GM19397 (cell line): ENCODE results near the gene PPA2.
"Not testable (repeated sequence)": the region's sequence is repeated elsewhere in the genome, so short reads cannot be mapped to it uniquely, and the experiment has no call there.

Source experiments
- ATAC-seq: cut with Tn5 transposase; IDR thresholded peaks from one replicate; pipeline ENCODE4 v1.9.1; 2021; ENCODE audit warnings: mild to moderate bottlenecking, moderate library complexity; ENCODE audit not compliant: unreplicated experiment

Gene PPA2

GRCh38 chr4:105460306-105460705 lies 13.6 kb downstream of the PPA2 start:
- no peak for ATAC-seq

- ATAC-seq = not testable (repeated sequence)
These were observed 15.3 kb downstream of the PPA2 start for GRCh38 chr4:105458541-105458940.

- no peak for ATAC-seq
These were observed 15.9 kb downstream of the PPA2 start for GRCh38 chr4:105458001-105458400.

GRCh38 chr4:105455998-105456397 lies 17.9 kb downstream of the PPA2 start:
- no peak for ATAC-seq

GRCh38 chr4:105455182-105455581 lies 18.7 kb downstream of the PPA2 start:
- ATAC-seq = no peak

GRCh38 chr4:105453550-105454205 lies 20.2 kb downstream of the PPA2 start:
- peak; percentile 71 for ATAC-seq

GRCh38 chr4:105451346-105451745 lies 22.5 kb downstream of the PPA2 start:
- no peak for ATAC-seq

GRCh38 chr4:105440890-105441289 lies 33.0 kb downstream of the PPA2 start:
- ATAC-seq = no peak

GRCh38 chr4:105437637-105438036 lies 36.2 kb downstream of the PPA2 start:
- no peak for ATAC-seq

- ATAC-seq = no peak
These were observed 37.4 kb downstream of the PPA2 start for GRCh38 chr4:105436414-105436813.

- ATAC-seq = no peak
These were observed 38.9 kb downstream of the PPA2 start for GRCh38 chr4:105434940-105435339.

GRCh38 chr4:105433421-105433820 lies 40.4 kb downstream of the PPA2 start:
- no peak for ATAC-seq

GRCh38 chr4:105432438-105432837 lies 41.4 kb downstream of the PPA2 start:
- no peak for ATAC-seq

GRCh38 chr4:105430811-105431210 lies 43.1 kb downstream of the PPA2 start:
- ATAC-seq = no peak

GRCh38 chr4:105426187-105426897 lies 47.5 kb downstream of the PPA2 start:
- no peak for ATAC-seq

GRCh38 chr4:105422207-105422920 lies 51.5 kb downstream of the PPA2 start:
- ATAC-seq = no peak

GRCh38 chr4:105417624-105418023 lies 56.2 kb downstream of the PPA2 start:
- ATAC-seq = no peak

- ATAC-seq = no peak
These were observed 58.5 kb downstream of the PPA2 start for GRCh38 chr4:105415281-105415744.

GRCh38 chr4:105414316-105414715 lies 59.5 kb downstream of the PPA2 start:
- ATAC-seq = no peak

GRCh38 chr4:105409135-105409534 lies 64.7 kb downstream of the PPA2 start:
- not testable (repeated sequence) for ATAC-seq

GRCh38 chr4:105400901-105401677 lies 72.8 kb downstream of the PPA2 start:
- ATAC-seq = no peak
